Placental pericyte (primary cell): ENCODE data around the gene ADIPOR2. TPM values are rescaled to one million over a fixed set of nuclear protein-coding genes. Genes with fewer than 3 reads are reported as not detected.

Experiments used
- small RNA-seq: library from RNA; depleted of rRNA; stranded (forward); fragments of <200 nt; gene quantifications from one replicate; pipeline ENCODE3, GENCODE V24; 2012; ENCODE audit warnings: low replicate concordance
- total RNA-seq: library from RNA; depleted of rRNA; stranded (reverse); fragments of >200 nt; gene quantifications from 2 replicates; pipeline ENCODE4 v1.2.3, GENCODE V29; 2012

Gene ADIPOR2, protein sequence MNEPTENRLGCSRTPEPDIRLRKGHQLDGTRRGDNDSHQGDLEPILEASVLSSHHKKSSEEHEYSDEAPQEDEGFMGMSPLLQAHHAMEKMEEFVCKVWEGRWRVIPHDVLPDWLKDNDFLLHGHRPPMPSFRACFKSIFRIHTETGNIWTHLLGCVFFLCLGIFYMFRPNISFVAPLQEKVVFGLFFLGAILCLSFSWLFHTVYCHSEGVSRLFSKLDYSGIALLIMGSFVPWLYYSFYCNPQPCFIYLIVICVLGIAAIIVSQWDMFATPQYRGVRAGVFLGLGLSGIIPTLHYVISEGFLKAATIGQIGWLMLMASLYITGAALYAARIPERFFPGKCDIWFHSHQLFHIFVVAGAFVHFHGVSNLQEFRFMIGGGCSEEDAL
- 30.0 and 37.1 TPM in 2 replicates for total RNA-seq

DNA sequence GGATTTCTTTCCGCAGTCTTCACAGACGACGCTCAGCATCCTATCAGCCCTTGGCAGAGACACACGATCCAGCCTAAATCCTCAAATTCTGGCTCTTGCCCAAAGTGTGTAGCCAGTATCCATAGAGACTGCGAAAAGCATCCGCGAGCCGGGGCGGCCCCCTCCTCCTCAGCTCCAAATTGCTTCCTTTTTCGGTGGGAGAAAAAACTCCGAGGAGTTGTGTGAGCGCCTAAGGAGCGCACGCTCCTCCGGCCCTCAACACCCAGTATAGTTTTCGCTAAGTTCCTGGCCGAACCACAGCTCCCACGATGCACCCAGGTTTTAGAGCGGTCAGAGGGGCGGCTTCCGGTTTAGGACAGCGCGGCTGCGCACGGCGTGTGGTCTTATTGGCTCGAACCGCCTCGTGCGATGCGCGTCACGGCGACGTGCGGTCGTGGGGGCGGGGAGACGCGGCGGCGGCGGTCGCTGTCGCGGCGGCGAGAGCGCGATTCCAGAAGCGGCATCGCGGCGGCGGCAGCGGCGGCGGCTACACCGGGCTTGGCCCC, at the start of gene ADIPOR2:
ADIPOR2 (plus strand) TSS at position 493 of the 545 bp plus-strand sequence. CDS start 63,274 bp downstream, outside the sequence.

GRCh38 chr12:1820191-1820895, 129.5 kb downstream of the ADIPOR2 start, which contains the start of gene LRTM2:
LRTM2 (plus strand) TSS chr12:1820565; CDS start chr12:1828149, 7,584 bp downstream.

Small RNAs within 50 kb of the gene (small RNA-seq; reads per million reads assigned to genes)
- gene MIR3649: not detected

Other genes with a start within 250 kb of the ADIPOR2 start
- 8.3 and 22.2 TPM in 2 replicates for gene FBXL14, start 96.5 kb upstream of the ADIPOR2 start, total RNA-seq
- 9.6 and 120 TPM in 2 replicates for gene WNT5B, start 61.8 kb upstream of the ADIPOR2 start, total RNA-seq
- not detected in 2 replicates for gene LRTM2, start 129.5 kb downstream of the ADIPOR2 start, total RNA-seq
- 0.22 and 2.3 TPM in 2 replicates for gene CACNA2D4, start 227.6 kb downstream of the ADIPOR2 start, total RNA-seq